Prostate gland (tissue), 2 donors: ENCODE data around the gene XPO6.

Source experiments
- POLR2A ChIP-seq: fragments of 450-650 bp; IDR thresholded peaks from one replicate; pipeline ENCODE4 v1.6.1; 2016; ENCODE audit warnings: antibody characterized with exemption, mild to moderate bottlenecking
- TF ChIP-seq, protein P1 (sequence below), 4 experiments: fragments of 200-600 bp in 2 of 4; fragments of 450-650 bp in 2 of 4; sonication (generic) in 2 of 4; IDR thresholded peaks; 1 replicate in 3 of 4; 2 replicates in 1 of 4; pipeline ENCODE4 v1.5.1; 2016 to 2019; ENCODE audit warnings: antibody characterized with exemption in 4 of 4, mild to moderate bottlenecking in 2 of 4, moderate library complexity in 2 of 4

DNA sequence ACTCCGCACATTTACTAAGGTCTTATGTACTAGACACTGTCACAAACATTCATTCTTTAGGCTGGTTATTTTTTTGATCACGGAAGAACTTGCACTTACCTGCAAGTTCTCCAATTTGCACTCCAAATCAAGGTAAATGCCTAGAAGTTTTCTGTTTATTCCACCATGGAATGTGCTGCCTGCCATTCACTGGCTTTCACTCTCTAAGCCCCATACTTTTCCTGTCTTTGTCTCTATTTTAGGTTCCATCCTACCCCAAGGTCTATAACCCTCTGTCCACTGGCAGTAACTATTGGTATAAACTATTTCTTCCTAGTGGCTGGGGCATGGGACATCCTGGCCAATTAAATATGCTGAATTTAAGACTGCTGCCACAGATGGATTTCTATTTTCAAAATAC lies 15.9 kb downstream of the XPO6 start:
- TF ChIP-seq, protein P1, sequence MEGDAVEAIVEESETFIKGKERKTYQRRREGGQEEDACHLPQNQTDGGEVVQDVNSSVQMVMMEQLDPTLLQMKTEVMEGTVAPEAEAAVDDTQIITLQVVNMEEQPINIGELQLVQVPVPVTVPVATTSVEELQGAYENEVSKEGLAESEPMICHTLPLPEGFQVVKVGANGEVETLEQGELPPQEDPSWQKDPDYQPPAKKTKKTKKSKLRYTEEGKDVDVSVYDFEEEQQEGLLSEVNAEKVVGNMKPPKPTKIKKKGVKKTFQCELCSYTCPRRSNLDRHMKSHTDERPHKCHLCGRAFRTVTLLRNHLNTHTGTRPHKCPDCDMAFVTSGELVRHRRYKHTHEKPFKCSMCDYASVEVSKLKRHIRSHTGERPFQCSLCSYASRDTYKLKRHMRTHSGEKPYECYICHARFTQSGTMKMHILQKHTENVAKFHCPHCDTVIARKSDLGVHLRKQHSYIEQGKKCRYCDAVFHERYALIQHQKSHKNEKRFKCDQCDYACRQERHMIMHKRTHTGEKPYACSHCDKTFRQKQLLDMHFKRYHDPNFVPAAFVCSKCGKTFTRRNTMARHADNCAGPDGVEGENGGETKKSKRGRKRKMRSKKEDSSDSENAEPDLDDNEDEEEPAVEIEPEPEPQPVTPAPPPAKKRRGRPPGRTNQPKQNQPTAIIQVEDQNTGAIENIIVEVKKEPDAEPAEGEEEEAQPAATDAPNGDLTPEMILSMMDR (IDR thresholded peaks at IDR 0.05) = no peak
- TF ChIP-seq POLR2A = no peak
